ENCODE data around the gene LRSAM1.

DNA sequence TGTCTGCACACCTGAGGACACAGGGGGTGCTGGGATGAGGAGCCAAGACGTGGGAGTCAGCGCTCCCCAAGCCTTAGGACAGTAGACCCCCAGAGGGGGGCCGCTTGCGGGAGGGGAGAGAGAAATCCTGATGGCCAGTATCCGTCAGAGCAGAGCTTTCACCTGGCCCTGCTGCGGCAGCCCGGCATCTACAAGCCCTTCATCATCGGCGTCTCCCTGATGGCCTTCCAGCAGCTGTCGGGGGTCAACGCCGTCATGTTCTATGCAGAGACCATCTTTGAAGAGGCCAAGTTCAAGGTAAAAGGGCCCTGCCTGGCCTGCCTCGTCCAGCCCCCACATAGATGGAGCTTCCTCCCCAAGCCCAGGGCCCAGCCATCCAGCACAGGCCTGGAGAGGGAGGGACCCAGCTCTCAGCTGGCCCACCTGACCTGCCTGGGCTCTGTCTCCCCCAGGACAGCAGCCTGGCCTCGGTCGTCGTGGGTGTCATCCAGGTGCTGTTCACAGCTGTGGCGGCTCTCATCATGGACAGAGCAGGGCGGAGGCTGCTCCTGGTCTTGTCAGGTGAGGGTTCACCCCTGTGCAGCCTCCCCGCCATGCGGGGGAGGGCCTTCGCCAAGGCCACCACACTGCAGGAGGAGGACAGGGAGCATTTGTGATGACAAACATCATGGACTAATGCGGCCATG lies 47.7 kb upstream of the LRSAM1 start:
- TF ChIP-seq, protein P1, sequence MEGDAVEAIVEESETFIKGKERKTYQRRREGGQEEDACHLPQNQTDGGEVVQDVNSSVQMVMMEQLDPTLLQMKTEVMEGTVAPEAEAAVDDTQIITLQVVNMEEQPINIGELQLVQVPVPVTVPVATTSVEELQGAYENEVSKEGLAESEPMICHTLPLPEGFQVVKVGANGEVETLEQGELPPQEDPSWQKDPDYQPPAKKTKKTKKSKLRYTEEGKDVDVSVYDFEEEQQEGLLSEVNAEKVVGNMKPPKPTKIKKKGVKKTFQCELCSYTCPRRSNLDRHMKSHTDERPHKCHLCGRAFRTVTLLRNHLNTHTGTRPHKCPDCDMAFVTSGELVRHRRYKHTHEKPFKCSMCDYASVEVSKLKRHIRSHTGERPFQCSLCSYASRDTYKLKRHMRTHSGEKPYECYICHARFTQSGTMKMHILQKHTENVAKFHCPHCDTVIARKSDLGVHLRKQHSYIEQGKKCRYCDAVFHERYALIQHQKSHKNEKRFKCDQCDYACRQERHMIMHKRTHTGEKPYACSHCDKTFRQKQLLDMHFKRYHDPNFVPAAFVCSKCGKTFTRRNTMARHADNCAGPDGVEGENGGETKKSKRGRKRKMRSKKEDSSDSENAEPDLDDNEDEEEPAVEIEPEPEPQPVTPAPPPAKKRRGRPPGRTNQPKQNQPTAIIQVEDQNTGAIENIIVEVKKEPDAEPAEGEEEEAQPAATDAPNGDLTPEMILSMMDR (IDR thresholded peaks at IDR 0.05): no peak
- TF ChIP-seq POLR2A (IDR thresholded peaks at IDR 0.05): no peak

Data from thyroid gland (tissue), 4 donors.